GM21529 (cell line): ENCODE measurements around the gene SLC8A1.
"Not testable (repeated sequence)": the region's sequence is repeated elsewhere in the genome, so short reads cannot be mapped to it uniquely, and the experiment has no call there.

Source experiments
- ATAC-seq: cut with Tn5 transposase; IDR thresholded peaks from one replicate; pipeline ENCODE4 v1.9.1; 2021; ENCODE audit not compliant: unreplicated experiment

Gene SLC8A1

DNA sequence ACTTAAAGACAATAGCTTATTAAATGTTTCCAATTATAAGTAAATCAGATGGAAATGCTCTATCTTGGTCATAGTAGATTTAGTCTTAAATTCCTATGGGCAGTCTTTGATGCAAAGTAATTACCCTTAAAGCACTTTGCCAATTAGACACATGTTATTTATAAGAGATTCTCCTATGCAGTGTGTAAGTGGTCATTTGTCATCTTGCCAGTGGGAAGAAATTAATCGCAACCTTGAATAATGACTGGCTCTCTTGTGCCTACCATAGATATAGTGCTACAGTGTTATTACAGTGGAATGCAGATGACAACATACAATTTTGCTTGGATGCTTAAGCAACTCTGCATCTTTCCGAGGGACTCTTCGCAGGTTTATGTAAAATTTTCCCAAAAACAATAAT is 361.8 kb downstream of the SLC8A1 start:
- ATAC-seq: no peak

- no peak for ATAC-seq
Observed at GRCh38 chr2:40087927-40088326, 364.0 kb downstream of the SLC8A1 start.

DNA sequence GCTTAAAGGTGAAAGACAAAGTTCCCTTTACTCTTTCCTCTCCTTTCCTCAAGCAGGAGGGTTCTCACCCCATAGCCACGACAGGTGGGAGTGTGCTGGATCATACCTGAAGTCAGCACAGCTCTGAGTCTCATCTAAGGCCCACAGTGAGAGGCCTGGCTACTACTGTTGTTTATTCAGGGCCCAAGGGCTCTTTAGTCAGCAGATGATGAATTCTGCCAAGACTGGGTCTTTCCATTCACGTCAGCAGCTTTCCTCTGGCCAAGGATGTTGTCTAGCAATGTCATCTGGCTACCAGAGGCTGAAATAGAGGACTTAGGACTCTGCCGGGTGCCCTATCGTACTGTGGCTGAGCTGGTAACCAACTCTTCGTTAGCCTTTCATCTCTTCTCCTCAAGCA is 364.5 kb downstream of the SLC8A1 start:
- ATAC-seq: no peak

- ATAC-seq: no peak
Observed at GRCh38 chr2:40085786-40086185, 366.1 kb downstream of the SLC8A1 start.

GRCh38 chr2:40073336-40073735 is 378.6 kb downstream of the SLC8A1 start:
- ATAC-seq: not testable (repeated sequence)

- no peak for ATAC-seq
Observed at GRCh38 chr2:40072442-40073232, 379.3 kb downstream of the SLC8A1 start.

DNA sequence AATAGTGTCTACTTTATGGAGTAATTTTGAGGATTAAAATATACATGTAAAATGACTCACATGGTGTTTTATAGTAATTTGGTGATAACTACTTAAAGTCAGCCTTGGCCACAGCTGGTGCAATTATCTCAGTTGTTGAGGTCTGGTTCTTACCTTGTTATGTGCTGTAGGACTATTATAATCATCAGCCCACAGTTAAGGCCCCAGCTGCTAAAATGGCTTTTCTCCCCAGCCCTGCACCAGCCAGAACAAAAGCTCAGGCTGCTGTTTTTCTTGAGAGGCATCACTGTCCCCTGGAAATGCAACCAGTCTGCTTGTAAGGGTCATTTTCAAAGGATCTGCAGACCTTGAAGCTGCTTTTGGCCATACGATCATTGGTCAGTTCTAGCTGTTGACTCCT is 389.5 kb downstream of the SLC8A1 start:
- ATAC-seq: no peak

- no peak for ATAC-seq
Observed at GRCh38 chr2:40049781-40050180, 402.1 kb downstream of the SLC8A1 start.

GRCh38 chr2:40048506-40048905 is 403.4 kb downstream of the SLC8A1 start:
- no peak for ATAC-seq

GRCh38 chr2:40047406-40047805 is 404.5 kb downstream of the SLC8A1 start:
- ATAC-seq: no peak
